GM12865 (cell line): ENCODE measurements around the gene HCK.

Source experiments
- DNase-seq: peaks from one replicate; pipeline ENCODE4 v3.0.0; 2010; ENCODE audit warnings: low read depth
- H3K4me3 ChIP-seq: 2 replicates; pipeline ENCODE4 v1.5.1; 2011; ENCODE audit warnings: mild to moderate bottlenecking, low read depth, low read length, control low read depth
- TF ChIP-seq, protein P1 (sequence below): IDR thresholded peaks from 2 replicates; pipeline ENCODE4 v1.5.1; 2011; ENCODE audit warnings: low read length, control low read depth, low read depth, inconsistent platforms; ENCODE audit not compliant: insufficient read depth; ENCODE audit errors: missing control alignments

The HCK gene

DNA sequence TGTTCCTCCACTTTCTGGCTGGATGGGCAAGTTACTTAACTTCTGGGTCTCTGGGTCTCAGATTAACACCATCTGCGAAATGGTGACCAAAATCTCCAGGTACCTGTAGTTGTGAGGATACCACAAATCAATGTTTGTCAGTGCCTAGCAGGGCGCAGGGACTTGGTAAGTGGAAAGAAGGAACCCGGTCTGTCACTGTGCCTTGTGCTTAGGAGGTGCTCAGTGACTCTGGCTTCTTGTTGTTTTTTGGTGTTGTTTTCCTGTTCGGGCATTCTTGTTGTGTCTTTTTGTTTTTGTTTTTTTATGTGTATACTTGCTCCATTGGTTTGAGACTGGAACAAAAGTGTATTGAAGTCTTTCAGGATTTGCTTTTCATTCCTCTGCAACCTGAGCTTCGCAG is 75.3 kb downstream of the HCK start:
- TF ChIP-seq, protein P1, sequence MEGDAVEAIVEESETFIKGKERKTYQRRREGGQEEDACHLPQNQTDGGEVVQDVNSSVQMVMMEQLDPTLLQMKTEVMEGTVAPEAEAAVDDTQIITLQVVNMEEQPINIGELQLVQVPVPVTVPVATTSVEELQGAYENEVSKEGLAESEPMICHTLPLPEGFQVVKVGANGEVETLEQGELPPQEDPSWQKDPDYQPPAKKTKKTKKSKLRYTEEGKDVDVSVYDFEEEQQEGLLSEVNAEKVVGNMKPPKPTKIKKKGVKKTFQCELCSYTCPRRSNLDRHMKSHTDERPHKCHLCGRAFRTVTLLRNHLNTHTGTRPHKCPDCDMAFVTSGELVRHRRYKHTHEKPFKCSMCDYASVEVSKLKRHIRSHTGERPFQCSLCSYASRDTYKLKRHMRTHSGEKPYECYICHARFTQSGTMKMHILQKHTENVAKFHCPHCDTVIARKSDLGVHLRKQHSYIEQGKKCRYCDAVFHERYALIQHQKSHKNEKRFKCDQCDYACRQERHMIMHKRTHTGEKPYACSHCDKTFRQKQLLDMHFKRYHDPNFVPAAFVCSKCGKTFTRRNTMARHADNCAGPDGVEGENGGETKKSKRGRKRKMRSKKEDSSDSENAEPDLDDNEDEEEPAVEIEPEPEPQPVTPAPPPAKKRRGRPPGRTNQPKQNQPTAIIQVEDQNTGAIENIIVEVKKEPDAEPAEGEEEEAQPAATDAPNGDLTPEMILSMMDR = no peak
- DNase-seq = no peak
- H3K4me3 ChIP-seq = no peak overlapping the region

GRCh38 chr20:32128167-32128566 is 76.1 kb downstream of the HCK start:
- H3K4me3 ChIP-seq = no peak overlapping the region
- TF ChIP-seq, protein P1 = no peak
- no peak for DNase-seq

GRCh38 chr20:32129863-32130262 is 77.8 kb downstream of the HCK start:
- no peak for DNase-seq
- TF ChIP-seq, protein P1 = no peak
- no peak overlapping the region for H3K4me3 ChIP-seq

DNA sequence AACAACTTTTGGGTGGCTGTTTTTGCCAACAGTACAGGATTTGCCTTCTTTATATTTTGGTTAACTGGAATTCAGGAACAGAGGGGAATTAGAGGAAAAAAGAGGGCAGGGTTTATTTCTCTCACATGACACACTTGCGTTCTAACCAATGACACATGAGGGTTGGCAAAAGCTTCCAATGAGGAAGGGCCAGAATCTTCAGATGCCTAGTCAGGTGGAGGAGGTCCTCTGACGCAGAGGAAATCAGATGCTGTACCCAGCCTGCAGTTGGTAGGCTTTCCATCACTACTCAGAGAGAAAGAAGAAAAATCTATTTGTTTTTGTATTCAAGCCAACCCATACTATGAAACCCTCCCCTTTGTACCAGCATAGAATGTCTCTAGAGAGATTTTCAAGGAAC is 78.3 kb downstream of the HCK start:
- TF ChIP-seq, protein P1 = no peak
- no peak for DNase-seq
- no peak overlapping the region for H3K4me3 ChIP-seq

DNA sequence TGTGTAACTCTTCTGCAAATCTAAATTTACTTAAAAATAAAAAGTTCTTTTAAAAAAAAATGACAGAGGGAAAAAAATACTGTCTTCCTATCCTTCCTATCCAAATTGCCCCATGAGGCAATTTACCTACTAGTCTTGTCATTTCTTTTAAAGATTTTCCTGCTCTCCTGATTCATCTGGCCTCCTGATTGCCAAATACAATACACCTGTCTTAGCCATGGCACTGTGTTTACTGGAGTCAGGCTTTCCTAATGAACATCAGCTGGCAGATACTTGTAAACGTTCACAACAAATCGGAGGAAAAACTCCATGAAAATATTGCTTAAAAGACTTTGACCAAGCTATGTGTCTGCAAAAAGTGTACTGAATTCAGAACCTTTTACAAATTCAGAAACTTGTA is 78.9 kb downstream of the HCK start:
- H3K4me3 ChIP-seq = no peak overlapping the region
- TF ChIP-seq, protein P1 = no peak
- DNase-seq = no peak

DNA sequence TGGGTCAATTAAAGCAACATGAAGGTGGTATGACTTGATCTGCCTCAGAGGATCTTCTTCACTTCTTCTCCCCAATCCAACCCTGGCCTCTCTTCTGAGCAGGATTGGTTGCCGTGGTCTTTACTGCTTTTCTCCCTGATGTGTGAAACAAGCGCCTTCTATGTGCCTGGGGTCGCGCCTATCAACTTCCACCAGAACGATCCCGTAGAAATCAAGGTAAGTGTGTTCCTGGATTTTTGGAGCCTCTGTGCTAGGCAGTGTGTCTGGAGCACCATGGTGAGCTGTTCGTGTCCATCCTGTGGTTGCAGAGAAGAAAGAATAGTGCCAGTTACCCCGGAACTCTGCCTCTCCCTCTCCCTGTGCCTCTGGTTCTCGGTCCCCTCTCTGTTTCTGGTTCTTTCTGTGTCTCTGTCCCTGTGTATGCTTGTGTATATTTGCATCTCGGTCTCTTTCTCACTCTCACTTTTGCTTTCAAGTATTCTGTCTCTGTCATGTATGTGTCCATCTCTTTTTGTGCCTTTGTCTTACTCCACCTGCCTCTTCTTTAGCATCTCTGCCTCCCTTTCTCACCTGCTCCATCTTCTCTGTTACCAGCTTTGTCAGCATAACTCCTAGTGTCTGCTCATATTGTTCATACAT is 81.0 kb downstream of the HCK start:
- TF ChIP-seq, protein P1 = no peak
- peak; percentile 84 for DNase-seq
- H3K4me3 ChIP-seq = peak overlapping the region; percentile 17

GRCh38 chr20:32134026-32134425 is 82.0 kb downstream of the HCK start:
- H3K4me3 ChIP-seq = no peak overlapping the region
- DNase-seq = no peak
- TF ChIP-seq, protein P1 = no peak
